HG03196 (cell line): Measurements from ENCODE around the gene CASZ1.

Source experiments
- ATAC-seq: cut with Tn5 transposase; IDR thresholded peaks from one replicate; pipeline ENCODE4 v1.9.1; 2021; ENCODE audit not compliant: unreplicated experiment

CASZ1 gene

GRCh38 chr1:10796029-10796944 lies at the start of gene CASZ1:
CASZ1 (minus strand) TSS chr1:10796646; CDS start chr1:10693889, 102,757 bp downstream.
- ATAC-seq, result no peak

GRCh38 chr1:10843697-10844096 lies 47.3 kb upstream of the CASZ1 start:
- ATAC-seq, result no peak

- ATAC-seq, result no peak
Measured at GRCh38 chr1:10841118-10841517, 44.7 kb upstream of the CASZ1 start.

GRCh38 chr1:10839188-10839770 lies 42.8 kb upstream of the CASZ1 start:
- ATAC-seq, result no peak

GRCh38 chr1:10838541-10838940 lies 42.1 kb upstream of the CASZ1 start:
- no peak for ATAC-seq

DNA sequence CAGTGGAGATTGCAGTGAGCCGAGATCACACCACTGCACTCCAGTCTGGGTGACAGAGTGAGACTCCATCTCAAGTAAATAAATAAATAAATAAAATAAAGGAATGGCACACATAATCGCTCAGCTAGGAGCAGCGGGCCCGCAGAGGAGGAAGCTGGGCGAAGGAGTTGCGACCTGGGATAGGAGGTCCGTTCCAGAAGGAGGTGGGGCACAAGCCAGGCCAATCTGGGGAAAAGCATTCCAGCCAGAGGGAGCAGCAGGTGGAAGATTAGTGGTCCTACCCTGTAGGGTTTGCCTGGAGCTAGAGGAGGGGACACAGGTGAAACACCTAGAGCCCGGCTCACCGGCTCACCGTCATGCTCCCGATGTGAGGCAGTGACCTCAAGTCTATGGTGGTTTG lies 40.3 kb upstream of the CASZ1 start:
- no peak for ATAC-seq

DNA sequence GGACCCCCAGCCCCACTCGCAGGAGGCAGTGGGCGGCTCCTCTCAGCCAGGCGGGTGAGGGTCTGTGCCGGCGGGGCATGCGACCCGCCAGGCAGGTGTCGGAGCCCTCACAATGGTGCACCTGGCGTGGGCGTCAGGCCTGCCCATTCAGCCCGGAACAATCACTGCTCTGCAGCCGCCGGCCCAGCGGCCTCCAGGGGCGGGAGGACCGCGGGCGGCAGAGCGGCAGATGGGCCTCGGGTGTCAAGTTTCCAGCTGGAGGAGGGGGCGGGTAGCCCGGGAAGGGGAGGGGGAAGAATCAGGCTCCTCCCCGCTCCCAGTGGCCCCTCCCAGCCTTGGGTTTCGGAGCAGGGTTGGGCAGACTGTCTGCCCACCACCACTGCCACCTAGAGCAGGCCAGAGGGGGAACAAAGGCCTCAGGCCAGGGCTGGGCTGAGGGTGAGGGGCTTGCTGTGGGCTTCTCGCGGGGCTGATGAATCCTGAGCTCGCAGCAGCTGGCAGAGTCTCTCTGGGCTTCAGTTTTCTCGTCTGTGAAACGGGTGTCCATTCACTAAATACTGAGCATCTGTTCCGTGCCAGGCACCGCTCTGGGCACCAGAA lies 39.5 kb upstream of the CASZ1 start:
- no peak for ATAC-seq

DNA sequence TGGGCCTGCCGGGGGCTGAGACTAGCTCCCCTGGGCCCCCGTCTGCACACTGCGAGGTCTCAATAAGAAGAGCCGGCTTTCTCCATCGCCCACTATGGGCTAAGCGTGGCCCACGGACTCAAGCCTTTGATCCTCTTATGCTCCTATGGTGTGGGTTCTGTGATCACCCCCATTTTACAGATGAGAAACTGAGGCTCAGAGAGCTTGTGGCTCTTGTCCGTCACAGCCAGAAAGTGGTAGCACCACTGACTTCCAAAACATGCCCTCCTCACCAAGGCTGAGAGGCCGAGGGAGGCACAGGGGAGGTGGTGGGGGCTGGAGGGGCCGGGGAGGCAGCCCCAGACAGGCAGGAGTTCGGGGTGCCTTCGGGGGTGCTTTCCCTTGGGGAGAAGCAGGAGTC lies 39.0 kb upstream of the CASZ1 start:
- ATAC-seq, result no peak

- ATAC-seq, result no peak
Measured at GRCh38 chr1:10834770-10835412, 38.4 kb upstream of the CASZ1 start.

DNA sequence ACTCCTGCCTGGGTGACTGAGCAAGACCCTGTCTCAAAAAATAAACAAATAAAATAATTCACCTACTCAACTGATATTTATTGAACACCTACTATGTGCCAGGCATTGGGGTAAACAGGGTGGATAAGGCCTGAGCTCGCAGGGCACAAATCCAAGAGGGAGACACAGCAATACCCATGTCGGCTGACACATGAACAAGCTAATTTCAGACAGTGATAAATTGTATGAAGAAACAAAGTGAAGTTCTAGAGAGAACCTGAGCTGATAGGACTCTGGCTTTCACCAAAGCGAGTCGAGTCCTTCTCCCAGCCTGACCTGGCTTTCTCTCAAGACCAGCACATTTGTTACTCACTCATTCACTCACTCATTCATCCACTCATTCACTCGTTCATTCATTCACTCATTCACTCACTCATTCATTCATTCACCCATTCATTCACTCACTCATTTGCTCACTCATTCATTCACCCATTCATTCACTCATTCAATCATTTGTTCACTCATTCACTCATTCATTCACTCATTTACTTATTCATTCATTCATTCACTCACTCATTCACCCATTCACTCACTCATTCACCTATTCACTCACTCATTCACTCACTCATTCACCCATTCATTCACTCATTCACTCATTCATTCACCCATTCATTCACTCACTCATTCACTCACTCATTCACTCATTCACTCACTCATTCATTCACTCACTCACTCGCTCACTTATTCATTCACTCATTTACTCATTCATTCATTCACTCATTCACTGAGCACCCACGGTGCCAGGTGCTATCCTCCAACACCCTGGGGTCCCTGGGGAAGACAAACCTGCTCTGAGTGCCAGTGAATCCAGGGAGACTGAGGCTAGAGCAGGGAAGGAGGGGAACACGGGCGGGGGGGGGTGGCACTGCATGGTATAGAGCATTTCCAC lies 37.4 kb upstream of the CASZ1 start:
- no peak for ATAC-seq

GRCh38 chr1:10832703-10833102 lies 36.3 kb upstream of the CASZ1 start:
- ATAC-seq, result no peak

- no peak for ATAC-seq
Measured at GRCh38 chr1:10830961-10831668, 34.7 kb upstream of the CASZ1 start.

- no peak for ATAC-seq
Measured at GRCh38 chr1:10829965-10830515, 33.6 kb upstream of the CASZ1 start.

- ATAC-seq, result no peak
Measured at GRCh38 chr1:10829067-10829818, 32.8 kb upstream of the CASZ1 start.

- ATAC-seq, result no peak
Measured at GRCh38 chr1:10827377-10828333, 31.2 kb upstream of the CASZ1 start.

DNA sequence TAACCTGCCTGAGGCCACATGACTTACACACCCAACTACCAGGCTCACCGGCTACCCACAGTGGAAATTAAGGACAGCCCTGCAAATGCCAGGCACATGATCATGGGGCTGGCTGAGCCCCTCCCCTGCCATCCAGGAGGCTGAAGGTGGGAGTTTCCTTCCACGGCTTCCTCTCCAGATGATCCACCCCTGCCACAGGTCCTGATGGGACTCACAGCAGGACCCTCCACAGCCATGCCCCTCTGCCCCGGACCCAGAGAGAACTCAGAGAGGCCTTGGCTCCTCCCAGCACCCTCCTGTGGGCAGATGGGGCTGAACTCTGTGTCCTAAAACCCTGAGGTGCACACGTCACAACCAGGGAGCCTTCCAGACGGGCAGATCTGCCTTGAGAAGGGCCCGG lies 29.1 kb upstream of the CASZ1 start:
- ATAC-seq, result no peak

- no peak for ATAC-seq
Measured at GRCh38 chr1:10824821-10825540, 28.5 kb upstream of the CASZ1 start.
